ENCODE data around the gene UGT1A4. TPM values are rescaled to one million over a fixed set of nuclear protein-coding genes. Genes with fewer than 3 reads are reported as not detected.
A peak's percentile ranks its signal among the peaks of the same experiment; 100 is the strongest.

UGT1A4 gene
- total RNA-seq = 5.2 TPM

- DNase-seq (ENCODE audit: low spot score) = no peak
Observed at GRCh38 chr2:233718552-233718951, at the start of gene UGT1A4. TSS of gene UGT1A4 (plus strand) at chr2:233718736. CDS start at chr2:233718821, 85 bp downstream.

GRCh38 chr2:233671290-233672161 is 47.0 kb upstream of the UGT1A4 start, which contains the start of gene UGT1A9:
TSS of gene UGT1A9 (plus strand) at chr2:233671898. CDS start at chr2:233671935, 37 bp downstream.
- DNase-seq (ENCODE audit: low spot score) = no peak

GRCh38 chr2:233672886-233673285 is 45.6 kb upstream of the UGT1A4 start:
- DNase-seq (ENCODE audit: low spot score) = no peak

- no peak for DNase-seq (ENCODE audit: low spot score)
Observed at GRCh38 chr2:233673896-233674295, 44.6 kb upstream of the UGT1A4 start.

GRCh38 chr2:233674314-233674713 is 44.2 kb upstream of the UGT1A4 start:
- DNase-seq (ENCODE audit: low spot score) = no peak

GRCh38 chr2:233674995-233675394 is 43.5 kb upstream of the UGT1A4 start:
- no peak for DNase-seq (ENCODE audit: low spot score)

- no peak for DNase-seq (ENCODE audit: low spot score)
Observed at GRCh38 chr2:233676046-233676445, 42.5 kb upstream of the UGT1A4 start.

GRCh38 chr2:233679196-233679595 is 39.3 kb upstream of the UGT1A4 start:
- no peak for DNase-seq (ENCODE audit: low spot score)

- DNase-seq (ENCODE audit: low spot score) = no peak
Observed at GRCh38 chr2:233680361-233681045, 38.0 kb upstream of the UGT1A4 start.

- DNase-seq (ENCODE audit: low spot score) = no peak
Observed at GRCh38 chr2:233681521-233682099, 36.9 kb upstream of the UGT1A4 start, which contains the start of gene UGT1A7. TSS of gene UGT1A7 (plus strand) at chr2:233681901. CDS start at chr2:233681938, 37 bp downstream.

- no peak for DNase-seq (ENCODE audit: low spot score)
Observed at GRCh38 chr2:233684640-233685039, 33.9 kb upstream of the UGT1A4 start.

GRCh38 chr2:233686928-233687327 is 31.6 kb upstream of the UGT1A4 start:
- DNase-seq (ENCODE audit: low spot score) = no peak

- DNase-seq (ENCODE audit: low spot score) = no peak
Observed at GRCh38 chr2:233688341-233688740, 30.2 kb upstream of the UGT1A4 start.

GRCh38 chr2:233689031-233689430 is 29.5 kb upstream of the UGT1A4 start:
- no peak for DNase-seq (ENCODE audit: low spot score)

GRCh38 chr2:233689501-233689900 is 29.0 kb upstream of the UGT1A4 start:
- no peak for DNase-seq (ENCODE audit: low spot score)

- peak; percentile 45 for DNase-seq (ENCODE audit: low spot score)
Observed at GRCh38 chr2:233690444-233690843, 28.1 kb upstream of the UGT1A4 start.

- DNase-seq (ENCODE audit: low spot score) = no peak
Observed at GRCh38 chr2:233691443-233692433, 26.8 kb upstream of the UGT1A4 start.

GRCh38 chr2:233692648-233693047 is 25.9 kb upstream of the UGT1A4 start, which contains the start of gene UGT1A6:
TSS of gene UGT1A6 (plus strand) at chr2:233692890. CDS start at chr2:233693005, 115 bp downstream.
- DNase-seq (ENCODE audit: low spot score) = no peak

GRCh38 chr2:233693963-233694362 is 24.6 kb upstream of the UGT1A4 start:
- no peak for DNase-seq (ENCODE audit: low spot score)

GRCh38 chr2:233698740-233699139 is 19.8 kb upstream of the UGT1A4 start:
- no peak for DNase-seq (ENCODE audit: low spot score)

GRCh38 chr2:233699424-233700027 is 19.0 kb upstream of the UGT1A4 start:
- DNase-seq (ENCODE audit: low spot score) = no peak

Measured in mucosa of gallbladder (tissue), 1 donor.